Measurements from ENCODE around the gene TRPM1.
A peak's percentile ranks its signal among the peaks of the same experiment; 100 is the strongest.
"Not testable (repeated sequence)": the region's sequence is repeated elsewhere in the genome, so short reads cannot be mapped to it uniquely, and the experiment has no call there.

Gene TRPM1

GRCh38 chr15:31125061-31125460, 23.5 kb upstream of the TRPM1 start:
- no peak for DNase-seq

- no peak for DNase-seq
Measured at GRCh38 chr15:31116423-31117030, 15.0 kb upstream of the TRPM1 start.

DNA sequence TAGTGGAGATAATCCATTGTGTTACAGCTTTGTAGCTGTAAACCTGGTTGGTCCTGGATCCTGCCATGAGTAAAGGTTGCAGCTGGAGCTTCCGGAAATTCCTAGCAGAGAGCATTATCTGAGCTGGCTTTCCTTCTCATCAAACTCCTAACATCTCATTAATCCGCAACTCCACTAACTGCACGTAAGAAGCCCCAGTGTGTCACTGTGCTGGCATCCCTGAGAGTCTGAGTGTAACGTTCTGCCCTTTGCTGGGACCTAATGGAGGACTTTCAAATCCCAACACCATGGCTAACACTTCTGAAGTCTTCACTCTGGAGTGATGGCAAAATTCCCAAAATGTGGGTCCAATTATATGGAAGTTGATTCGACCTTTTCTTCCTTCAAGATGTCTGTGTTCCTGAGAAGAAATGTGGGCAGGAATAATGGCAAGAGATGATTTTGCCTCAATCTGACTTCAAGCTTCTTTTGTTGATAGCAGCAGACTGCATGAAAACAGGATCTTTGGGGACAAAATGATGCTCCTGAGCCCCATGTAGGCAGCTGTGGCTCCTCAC, 9.6 kb upstream of the TRPM1 start:
- DNase-seq, result no peak

DNA sequence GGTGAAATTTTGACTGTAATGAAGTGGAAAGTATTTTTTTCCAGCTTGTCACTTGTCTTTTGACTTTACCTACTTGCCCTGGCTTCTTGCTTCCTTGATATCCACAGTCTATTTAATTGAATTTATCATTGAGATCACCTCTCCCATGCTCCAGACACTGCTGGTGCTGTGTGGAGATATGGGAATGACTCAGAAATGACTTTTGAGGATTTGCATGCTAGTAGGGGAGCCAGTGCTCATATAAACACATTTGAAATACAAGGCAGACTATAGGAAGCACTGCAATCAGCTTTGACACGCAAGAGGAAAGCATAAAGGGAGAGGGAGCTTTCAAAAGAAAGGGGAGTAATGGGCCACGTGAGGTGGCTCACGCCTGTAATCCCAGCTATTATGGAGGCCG, 7.3 kb upstream of the TRPM1 start:
- no peak for DNase-seq

DNA sequence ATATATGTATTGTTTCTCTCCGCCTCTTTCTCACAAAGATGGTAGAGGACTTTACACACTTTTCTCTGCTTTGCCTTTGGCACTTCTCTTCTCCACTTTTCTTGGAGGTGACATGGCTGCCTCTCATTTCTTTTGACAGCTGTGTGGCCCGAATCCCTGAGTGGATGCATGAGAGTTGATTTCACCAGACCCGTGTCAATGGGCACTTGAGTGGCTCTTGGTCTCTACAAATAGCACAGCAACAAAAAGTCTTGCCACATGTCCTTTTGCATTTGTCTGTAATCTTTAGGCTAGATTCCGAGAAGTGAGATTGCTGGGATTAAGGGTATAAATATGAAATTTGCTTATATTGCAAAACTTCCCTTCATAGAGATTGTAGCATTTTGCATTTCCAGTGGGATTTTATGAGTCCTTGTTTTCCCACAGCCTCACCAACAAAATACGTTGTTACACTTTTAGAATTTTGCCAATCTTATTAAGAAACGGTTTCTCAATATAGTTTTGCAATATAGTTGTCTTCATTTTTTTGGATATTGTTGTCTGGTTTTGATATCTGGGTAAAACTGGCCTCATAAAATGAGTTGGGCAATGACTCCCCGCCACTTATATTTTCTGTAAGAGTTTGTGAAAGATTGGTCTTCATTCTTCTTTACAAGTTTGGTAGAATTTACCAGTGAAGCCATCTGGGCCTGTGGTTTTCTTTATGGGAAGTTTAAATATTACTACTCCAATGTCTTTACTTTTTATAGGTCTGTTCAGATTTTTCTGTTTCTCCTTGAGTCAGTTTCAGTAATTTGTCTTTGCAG, 5.2 kb upstream of the TRPM1 start:
- no peak for DNase-seq

GRCh38 chr15:31104003-31104402, 2.5 kb upstream of the TRPM1 start:
- no peak for DNase-seq

GRCh38 chr15:31102374-31103342, 1.1 kb upstream of the TRPM1 start:
- no peak for DNase-seq

GRCh38 chr15:31102039-31102321, 455 bp upstream of the TRPM1 start:
- no peak for DNase-seq

DNA sequence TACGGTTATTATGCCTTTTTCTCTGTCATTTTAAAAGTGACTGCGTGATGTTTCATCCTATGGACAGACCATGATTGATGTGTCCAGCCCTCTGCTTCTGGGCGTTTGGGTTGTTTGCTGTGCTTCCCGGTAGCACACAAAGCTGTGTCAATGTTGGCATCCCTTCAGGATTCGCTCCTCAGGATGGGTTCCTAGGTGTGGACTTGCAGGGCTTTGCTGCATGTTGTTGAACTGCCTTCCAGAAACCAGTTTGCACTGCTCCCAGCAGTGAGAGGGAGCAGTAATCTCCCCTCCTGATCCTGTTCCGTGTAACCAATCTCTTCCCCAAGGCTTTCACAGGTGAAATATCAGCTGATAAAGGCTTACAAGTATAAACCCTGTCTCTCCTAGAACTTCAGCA, 787 bp downstream of the TRPM1 start:
- DNase-seq, result no peak

GRCh38 chr15:31098953-31099740, 2.4 kb downstream of the TRPM1 start:
- no peak for DNase-seq

GRCh38 chr15:31098491-31098917, 3.0 kb downstream of the TRPM1 start:
- peak; percentile 70 for DNase-seq

GRCh38 chr15:31096563-31096962, 5.0 kb downstream of the TRPM1 start:
- no peak for DNase-seq

- DNase-seq, result no peak
Measured at GRCh38 chr15:31091481-31091880, 10.0 kb downstream of the TRPM1 start.

- DNase-seq, result no peak
Measured at GRCh38 chr15:31090766-31091165, 10.8 kb downstream of the TRPM1 start.

GRCh38 chr15:31089368-31090047, 12.0 kb downstream of the TRPM1 start:
- DNase-seq, result no peak

GRCh38 chr15:31088672-31089367, 12.7 kb downstream of the TRPM1 start:
- no peak for DNase-seq

- DNase-seq, result not testable (repeated sequence)
Measured at GRCh38 chr15:31088041-31088440, 13.5 kb downstream of the TRPM1 start.

- DNase-seq, result no peak
Measured at GRCh38 chr15:31086344-31086743, 15.2 kb downstream of the TRPM1 start.

- DNase-seq, result no peak
Measured at GRCh38 chr15:31085359-31085758, 16.2 kb downstream of the TRPM1 start.

DNA sequence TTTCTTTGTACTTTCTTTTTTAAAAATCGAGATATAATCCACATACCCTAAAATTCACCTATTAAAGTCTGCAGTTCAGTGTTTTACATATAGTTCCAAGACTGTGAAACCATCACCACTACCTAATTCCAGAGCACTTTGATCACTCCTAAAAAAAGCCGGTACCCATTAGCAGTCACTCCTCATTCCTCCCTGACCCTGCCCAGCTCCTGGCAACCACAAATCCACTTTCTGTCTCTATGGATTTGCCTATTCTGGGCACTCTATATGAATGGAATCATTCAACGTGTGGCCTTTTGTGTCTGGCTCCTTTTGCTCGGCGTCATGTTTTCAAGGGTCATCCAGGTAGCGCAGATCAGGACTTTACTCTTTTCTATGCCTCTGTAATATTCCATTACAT, 17.3 kb downstream of the TRPM1 start:
- DNase-seq, result no peak

DNA sequence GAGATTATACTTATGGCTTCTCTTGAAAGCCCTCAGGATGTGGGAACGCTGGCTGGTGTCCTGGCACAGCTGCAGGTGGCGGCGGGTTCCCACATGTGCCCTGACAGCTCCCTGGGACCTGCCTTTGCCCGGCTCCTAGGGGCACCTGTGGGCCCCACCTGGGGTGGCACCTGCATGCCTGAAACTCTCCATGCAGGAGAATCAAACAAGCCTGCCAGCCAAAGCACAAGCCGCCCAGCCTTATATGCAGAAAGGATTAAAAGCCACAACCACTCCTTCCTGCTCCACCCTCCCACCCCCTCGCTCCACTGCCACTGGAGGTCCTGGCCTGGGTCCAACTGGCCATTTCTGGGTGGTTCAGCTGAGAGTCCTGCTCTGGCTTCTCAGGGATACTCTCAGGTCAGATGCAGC, 18.1 kb downstream of the TRPM1 start:
- DNase-seq, result no peak
